Effector CD4-positive, alpha-beta T cell (primary cell): ENCODE results near the gene PRPH.
"Not testable (repeated sequence)": the region's sequence is repeated elsewhere in the genome, so short reads cannot be mapped to it uniquely, and the experiment has no call there.

Experiments used
- DNase-seq: peaks from one replicate; pipeline ENCODE4 v3.0.0-alpha.2; 2020

PRPH gene

DNA sequence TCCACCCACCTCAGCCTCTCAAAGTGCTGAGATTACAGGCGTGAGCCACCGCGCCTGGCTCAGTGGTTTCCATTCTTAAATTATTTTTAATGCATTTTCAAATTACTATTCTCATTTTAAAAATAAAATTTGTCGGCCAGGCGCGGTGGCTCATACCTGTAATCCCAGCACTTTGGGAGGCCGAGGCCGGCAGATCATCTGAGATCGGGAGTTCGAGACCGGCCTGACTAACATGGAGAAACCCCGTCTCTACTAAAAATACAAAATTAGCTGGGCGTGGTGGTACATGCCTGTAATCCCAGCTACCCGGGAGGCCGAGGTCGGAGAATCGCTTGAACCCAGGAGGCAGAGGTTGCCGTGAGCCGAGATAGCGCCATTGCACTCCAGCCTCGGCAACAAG lies 38.8 kb downstream of the PRPH start:
- not testable (repeated sequence) for DNase-seq

GRCh38 chr12:49334226-49334625 lies 39.3 kb downstream of the PRPH start:
- DNase-seq = no peak

DNA sequence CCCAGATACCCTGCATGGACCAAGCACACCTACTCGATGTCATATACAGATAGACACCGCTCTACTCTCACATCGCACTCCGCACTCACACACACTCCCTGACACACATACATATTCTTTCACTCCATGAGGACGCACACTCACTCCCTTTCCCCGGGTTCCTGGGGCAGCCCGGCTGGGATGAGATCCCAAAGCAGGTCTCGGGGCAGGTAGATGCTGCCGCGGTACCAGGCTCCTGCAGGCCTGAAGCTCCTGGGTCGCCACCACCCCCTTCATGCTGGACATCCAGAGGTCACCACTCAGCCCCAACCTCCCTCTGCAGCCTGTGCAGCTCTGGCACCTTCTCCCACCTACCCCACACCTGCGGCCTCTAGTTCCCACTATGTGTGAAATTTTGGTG lies 39.7 kb downstream of the PRPH start:
- no peak for DNase-seq

DNA sequence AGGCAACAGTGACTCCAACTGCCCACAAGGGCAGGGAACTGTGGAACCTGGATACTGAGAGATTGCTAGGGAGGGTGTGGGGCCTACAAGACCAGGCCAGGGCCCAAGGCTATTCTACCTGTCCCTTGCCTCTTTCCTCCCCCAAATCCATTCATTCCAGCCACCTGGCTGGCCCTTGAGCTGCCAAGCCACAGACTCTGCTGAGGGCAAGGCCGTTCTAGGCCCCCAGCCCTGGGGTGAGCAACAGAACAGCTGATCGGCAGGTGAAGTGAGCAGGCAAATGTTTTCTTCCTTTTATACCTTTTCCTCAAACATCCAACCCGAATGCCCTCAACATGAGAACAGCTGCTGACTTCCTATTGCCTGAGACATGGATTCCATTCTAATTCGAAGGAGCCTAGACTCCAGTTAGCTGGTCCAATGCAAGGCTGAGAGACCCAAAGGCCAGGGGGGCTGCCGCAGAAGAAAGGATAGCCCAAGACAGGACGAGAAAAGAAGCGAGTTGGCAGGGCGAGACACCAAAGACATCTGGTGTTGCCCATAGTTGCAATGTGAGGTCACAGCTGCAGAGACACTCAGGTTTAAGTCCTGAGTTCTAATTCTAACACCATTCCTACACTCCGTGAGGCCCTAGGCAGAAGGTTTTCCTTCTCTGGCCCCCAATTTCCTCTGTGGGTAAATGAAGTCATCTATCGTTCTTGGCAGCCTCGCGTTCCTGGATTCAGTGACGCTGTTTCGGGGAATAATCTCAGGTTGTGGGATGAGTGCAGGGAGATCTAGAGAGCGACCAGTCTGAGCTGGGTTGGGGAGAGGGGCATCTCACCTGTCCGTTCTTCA lies 40.4 kb downstream of the PRPH start:
- DNase-seq = no peak

DNA sequence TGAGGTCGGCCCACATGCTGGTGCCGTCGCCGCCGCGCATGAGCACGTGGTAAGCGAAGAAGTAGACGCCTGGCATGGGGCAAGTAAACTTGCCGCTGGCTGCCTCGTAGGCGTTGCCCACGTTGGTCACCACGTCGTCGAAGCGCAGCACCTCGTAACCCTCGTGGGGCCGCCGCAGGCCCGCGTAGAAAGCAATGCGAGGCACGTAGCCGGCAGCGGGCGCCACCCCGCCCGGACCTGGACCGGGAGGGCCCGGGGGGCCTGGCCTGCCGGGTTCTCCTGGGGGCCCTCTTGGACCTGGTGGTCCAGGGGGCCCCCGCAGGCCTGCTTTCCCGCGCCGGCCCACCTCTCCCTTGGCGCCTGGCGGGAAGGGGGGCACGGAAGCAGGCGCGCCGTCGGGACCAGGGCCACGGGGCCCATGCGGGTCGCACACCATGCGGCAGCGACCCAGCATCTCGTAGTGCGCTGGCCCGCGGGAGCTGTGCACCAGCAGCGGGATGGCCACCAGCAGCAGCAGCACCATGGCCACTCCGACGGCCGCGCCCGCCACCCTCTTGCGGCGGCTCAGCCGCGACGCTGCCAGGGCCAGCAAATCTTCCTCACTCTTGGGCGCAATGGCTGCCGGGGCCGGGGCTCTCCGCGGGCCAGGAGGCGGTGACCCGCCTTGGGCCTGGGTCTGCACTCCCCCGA lies 41.2 kb downstream of the PRPH start:
- DNase-seq = no peak

GRCh38 chr12:49336645-49337584 lies 42.0 kb downstream of the PRPH start, which contains the start of gene C1QL4:
C1QL4 (minus strand) TSS chr12:49337188; CDS start chr12:49336477, 711 bp downstream.
- DNase-seq = peak; percentile 83

DNA sequence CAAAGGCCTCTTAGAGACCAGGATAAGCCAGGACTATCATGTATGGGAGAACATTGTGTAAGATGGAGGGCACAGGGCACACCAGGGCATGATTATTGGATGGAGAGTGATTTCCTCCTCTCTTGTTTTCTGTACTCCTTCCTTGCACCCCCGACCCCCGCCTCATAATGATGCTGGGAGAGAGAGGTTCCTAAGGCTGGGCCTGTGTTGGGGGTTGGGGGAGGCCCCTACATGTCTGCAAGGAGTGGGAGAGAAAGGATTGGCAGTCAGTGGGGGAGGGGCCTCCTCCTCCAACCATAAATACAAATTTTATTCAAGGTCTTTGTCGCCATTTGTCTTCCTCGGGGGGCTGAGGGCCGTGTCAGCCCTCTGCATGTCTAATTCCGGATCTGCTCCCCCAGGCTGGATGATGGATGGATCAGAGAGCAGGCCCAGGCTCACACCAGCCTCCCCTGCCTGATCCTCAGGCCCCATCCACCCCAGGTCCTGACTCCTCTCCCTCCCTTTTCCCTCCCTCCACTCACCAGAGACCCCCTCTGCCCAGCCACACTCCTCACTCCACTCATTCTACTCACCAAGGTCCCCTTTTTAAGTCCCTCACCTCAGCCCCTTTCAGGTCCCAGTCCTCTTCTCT lies 44.0 kb downstream of the PRPH start:
- no peak for DNase-seq

- no peak for DNase-seq
Observed at GRCh38 chr12:49339464-49339861, 44.5 kb downstream of the PRPH start.

DNA sequence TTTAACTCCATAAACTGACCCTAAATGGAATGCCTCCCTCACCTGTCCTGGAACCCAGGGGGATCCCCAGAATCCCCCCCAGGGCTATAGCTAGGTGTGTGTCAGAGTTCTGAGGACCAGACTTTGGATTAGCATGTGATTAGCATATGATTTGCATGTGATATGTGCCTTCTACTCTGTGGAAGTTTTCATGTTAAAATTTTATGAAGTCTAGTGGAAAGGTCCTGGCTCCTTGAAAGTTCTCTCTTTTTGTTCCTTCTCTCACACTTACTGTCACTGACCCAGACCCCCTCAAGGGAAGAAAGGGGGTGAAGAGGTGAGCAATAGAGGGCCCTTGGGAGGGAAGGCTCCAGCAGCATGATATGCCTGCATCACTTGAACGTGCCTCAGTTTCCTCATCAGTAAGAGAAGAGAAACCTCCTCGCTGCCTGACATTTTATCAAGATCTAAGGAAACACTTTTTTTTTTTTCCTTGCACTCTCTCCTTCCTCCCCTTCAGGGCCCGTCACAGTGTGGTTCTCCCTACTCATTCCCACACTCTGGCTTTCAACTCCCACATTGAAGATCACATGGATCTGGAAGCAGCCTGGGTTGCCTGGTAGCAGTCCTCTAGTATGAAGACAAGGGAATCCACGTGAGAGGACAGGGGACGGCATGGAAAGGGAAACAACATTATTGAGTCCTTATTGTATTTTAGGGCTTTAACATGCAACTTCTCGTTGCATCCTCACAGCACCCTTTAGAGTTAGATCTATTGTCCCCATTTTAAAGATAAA lies 45.3 kb downstream of the PRPH start:
- DNase-seq = no peak

DNA sequence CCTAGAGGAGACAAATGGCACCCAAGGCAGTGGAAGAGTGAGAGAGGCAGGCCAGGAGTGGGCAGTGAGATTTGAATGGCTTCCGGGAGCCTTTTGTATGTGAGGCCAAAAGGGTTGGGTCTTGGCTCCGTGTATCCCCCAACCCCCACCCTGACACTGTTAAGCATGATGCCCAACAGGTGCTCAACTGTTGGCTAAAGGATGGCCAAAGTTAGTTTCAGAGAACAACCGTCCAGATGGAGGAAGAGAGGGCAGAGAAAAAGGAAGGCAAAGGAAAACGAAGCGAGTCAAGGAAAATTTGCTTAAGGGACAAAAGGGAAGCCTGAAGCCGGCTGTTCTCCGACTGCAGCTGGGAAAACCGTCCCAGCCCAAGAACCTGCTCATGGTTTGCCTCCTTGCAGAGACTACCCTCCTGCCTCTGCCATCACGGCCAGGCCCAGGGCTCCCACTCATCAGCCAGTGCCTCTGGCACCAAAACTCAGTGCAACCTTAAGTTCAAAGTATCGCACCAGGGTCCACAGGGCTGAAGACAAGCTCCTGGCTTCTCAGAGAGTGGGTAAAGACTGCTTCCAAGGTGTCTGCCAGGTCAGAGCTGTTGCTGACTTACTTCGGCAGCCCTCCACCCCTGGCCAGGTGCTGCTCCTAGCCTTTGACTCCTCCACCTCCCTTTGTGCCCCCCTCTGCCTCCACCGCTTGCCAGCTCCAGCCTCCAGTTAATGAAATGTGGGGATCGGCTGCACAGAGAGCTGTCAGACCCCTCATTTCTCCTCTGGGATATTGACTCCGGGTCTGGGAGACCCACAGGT lies 46.2 kb downstream of the PRPH start:
- DNase-seq = no peak

DNA sequence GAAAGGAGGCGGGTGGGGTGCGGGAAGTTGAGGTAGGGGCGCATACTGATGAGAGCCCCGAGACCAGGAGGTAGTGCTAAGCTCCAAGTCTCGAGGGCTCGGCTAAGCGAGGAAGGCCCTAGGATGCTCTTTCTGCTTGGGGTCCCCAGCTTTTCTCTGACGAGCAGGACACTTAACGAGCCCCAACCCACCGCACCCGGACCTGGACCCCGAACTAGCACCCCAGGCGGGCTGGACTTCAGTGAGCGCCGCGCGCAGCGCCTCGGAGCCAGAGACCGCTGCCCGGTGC lies 46.8 kb downstream of the PRPH start:
- no peak for DNase-seq

- DNase-seq = peak; percentile 59
Observed at GRCh38 chr12:49342066-49342913, 47.3 kb downstream of the PRPH start.

DNA sequence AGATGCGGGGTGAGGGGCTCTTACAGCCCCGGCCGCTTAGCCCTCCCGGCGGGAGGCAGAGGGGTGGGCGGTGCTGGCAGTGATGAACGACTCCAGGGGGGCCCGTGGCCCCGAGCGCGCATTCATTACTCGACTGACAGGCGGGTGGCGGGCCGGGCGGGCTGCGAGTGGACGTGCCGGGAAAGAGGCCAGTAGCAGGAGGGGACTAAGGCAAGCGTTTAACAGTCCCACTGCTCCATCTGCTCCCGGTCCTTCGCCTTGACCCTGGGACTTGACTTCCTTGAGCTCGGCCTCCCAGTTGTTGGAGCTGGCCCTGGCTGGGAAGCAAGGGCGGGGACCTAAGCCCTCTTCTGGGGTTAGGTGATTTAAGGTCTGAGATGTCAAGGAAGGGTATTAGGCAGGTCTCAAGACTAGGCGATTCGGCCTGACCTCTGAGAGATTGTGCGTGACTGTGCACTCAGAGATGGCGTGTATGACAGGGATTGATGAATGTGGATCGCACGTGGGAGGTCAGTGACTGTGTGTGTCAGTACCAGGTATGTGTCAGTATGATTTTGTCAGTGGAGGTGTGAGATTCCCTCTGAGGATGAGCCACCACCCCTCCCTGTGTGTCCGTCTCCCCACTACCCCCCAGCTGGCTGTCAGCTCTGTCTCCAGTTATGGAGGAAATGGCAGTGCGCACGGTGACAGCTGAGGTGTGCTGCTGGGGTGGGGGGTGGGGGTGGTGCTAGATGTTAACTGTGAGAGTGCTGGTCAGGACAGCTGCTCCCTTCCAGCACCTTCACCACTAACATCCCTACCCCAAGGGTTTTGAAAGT lies 48.2 kb downstream of the PRPH start:
- DNase-seq = no peak

- DNase-seq = no peak
Observed at GRCh38 chr12:49344486-49345050, 49.6 kb downstream of the PRPH start.

DNA sequence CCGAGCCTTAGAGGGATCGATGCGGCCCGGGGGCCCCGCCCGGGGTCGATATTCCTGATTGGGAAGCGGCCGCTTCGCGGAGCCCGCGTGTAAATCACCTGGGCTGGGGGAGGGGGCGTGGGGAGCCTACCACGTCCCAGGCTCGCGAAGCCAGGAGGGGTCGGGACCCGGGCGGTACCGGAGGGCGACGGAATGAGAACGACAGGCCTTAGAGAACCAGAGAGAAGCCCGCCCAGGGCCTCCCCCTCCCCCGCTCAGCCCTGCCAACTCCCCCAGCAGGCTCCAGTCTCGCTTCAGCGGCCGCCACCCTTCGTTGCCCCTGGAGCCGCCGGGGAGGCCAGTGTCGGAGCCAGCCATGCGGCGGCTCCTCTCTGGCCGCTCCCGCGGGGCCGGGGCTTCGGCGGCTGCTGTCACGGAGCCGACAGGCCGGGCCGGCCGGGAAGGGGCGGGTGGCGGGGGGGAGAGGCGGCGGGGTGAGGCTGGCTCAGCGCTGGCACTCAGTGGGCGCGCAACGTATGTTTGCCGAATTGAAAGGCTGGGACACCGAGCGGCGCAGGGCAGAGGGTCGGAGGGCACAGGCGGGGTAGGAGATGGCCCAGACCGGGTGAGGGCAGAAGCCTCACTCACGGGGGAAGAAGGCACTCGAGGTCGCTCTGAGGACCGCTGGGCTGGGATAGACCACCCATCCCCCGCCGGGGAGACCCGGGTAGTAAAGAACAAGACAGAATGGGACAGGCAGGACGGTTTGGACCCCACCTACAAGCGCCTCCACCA lies 50.3 kb downstream of the PRPH start:
- DNase-seq = no peak

- no peak for DNase-seq
Observed at GRCh38 chr12:49345825-49346658, 51.1 kb downstream of the PRPH start.
